HCT116 (cell line): Measurements from ENCODE around the gene DNMT1. TPM values are rescaled to one million over a fixed set of nuclear protein-coding genes. Genes with fewer than 3 reads are reported as not detected.

Experiments
- ATAC-seq: fragments of 200-7000 bp; cut with Tn5 transposase; 2 replicates; pipeline ENCODE4 v1.9.1; 2020; ENCODE audit warnings: mild to moderate bottlenecking, moderate library complexity
- BruUV-seq: library from RNA; stranded (reverse); fragments of 400-500 nt; replicated peaks from 2 replicates; lab custom pipeline; 2021; lab: Mats Ljungman, UMichigan
- CTCF ChIA-PET: fragments of 300-600 bp; sonication (Branson Sonifier 250); formaldehyde crosslinking; loops from one replicate; lab custom pipeline; 2021; ENCODE audit warnings: antibody characterized with exemption; lab: Charles Lee
- POLR2A ChIA-PET: fragments of 300-600, 350-600 bp; sonication (Branson Sonifier 250); formaldehyde crosslinking; loops from one replicate; lab custom pipeline; 2021; ENCODE audit warnings: antibody characterized with exemption; lab: Charles Lee
- RAD21 ChIA-PET, 2 experiments: fragments of 300-600 bp; sonication (Branson Sonifier 250); formaldehyde crosslinking; loops; one replicate each; lab custom pipeline; 2023; ENCODE audit warnings: low total read pairs in 2 of 2; ENCODE audit not compliant: uncharacterized antibody in 2 of 2, unreplicated experiment in 2 of 2, low non-redundant PET in 1 of 2; lab: Charles Lee
- DNase-seq: peaks from one replicate; pipeline ENCODE4 v3.0.0-alpha.2; 2010; ENCODE audit warnings: low read depth, low spot score
- H2AFZ ChIP-seq: fragments of 200-600 bp; shearing (Covaris generic), sonication (generic); 2 replicates; pipeline ENCODE4 v1.6.1; 2017; ENCODE audit warnings: low read depth, mixed run types, mixed read lengths, antibody characterized with exemption, low read length; ENCODE audit not compliant: poor library complexity, severe bottlenecking
- H3K27ac ChIP-seq: 2 replicates; pipeline ENCODE4 v1.5.1; 2012; ENCODE audit warnings: low read depth, low read length
- H3K27me3 ChIP-seq: fragments of 200-600 bp; sonication (generic); 2 replicates; pipeline ENCODE4 v1.6.1; 2016; ENCODE audit warnings: mixed run types, low read length, mixed read lengths; ENCODE audit not compliant: insufficient read depth
- H3K36me3 ChIP-seq, 2 experiments: fragments of 200-500 bp in 1 of 2; fragments of 200-600 bp in 1 of 2; sonication (Bioruptor generic) in 1 of 2; sonication (generic) in 1 of 2; 2 replicates each; pipeline versions ENCODE4 v1.5.1 to v1.6.1; 2014 to 2016; ENCODE audit warnings: low read length in 2 of 2, inconsistent platforms in 1 of 2, mixed read lengths in 1 of 2, mixed run types in 1 of 2; ENCODE audit not compliant: insufficient read depth in 2 of 2, control insufficient read depth in 1 of 2
- H3K4me1 ChIP-seq, 2 experiments: fragments of 200-600 bp in 1 of 2; sonication (generic) in 1 of 2; 2 replicates each; pipeline versions ENCODE4 v1.5.1 to v1.6.1; 2012 to 2017; ENCODE audit warnings: low read length in 2 of 2, inconsistent platforms in 1 of 2, mild to moderate bottlenecking in 1 of 2, mixed read lengths in 1 of 2, mixed run types in 1 of 2, moderate library complexity in 1 of 2; ENCODE audit not compliant: insufficient read depth in 2 of 2, control insufficient read depth in 1 of 2
- H3K4me2 ChIP-seq: fragments of 200-600 bp; sonication (generic); 2 replicates; pipeline ENCODE4 v1.6.1; 2017; ENCODE audit warnings: mixed run types, low read length, mixed read lengths
- H3K4me3 ChIP-seq, 2 experiments: fragments of 200-600 bp in 1 of 2; sonication (generic) in 1 of 2; replicated peaks in 1 of 2; 2 replicates each; pipeline ENCODE4 v1.5.1; 2011 to 2016; ENCODE audit warnings: low read length in 2 of 2, control low read depth in 1 of 2, low read depth in 1 of 2, mild to moderate bottlenecking in 1 of 2, mixed read lengths in 1 of 2, mixed run types in 1 of 2
- H3K79me2 ChIP-seq: fragments of 200-600 bp; sonication (generic); 2 replicates; pipeline ENCODE4 v1.6.1; 2017; ENCODE audit warnings: mild to moderate bottlenecking, mixed run types, low read length, moderate library complexity, mixed read lengths; ENCODE audit not compliant: insufficient read depth
- H3K9ac ChIP-seq: fragments of 200-600 bp; sonication (generic); 2 replicates; pipeline ENCODE4 v1.6.1; 2016; ENCODE audit warnings: low read length, mixed read lengths
- H3K9me2 ChIP-seq: fragments of 200-600 bp; sonication (generic), shearing (Covaris generic); 2 replicates; pipeline ENCODE4 v1.6.1; 2017; ENCODE audit warnings: mixed run types, mild to moderate bottlenecking, moderate library complexity; ENCODE audit not compliant: insufficient read depth
- H3K9me3 ChIP-seq, 2 experiments: fragments of 200-500 bp in 1 of 2; fragments of 200-600 bp in 1 of 2; sonication (Bioruptor generic) in 1 of 2; sonication (generic) in 1 of 2; 2 replicates each; pipeline ENCODE4 v1.6.1; 2014 to 2017; ENCODE audit warnings: low read length in 2 of 2, mixed read lengths in 2 of 2, inconsistent platforms in 1 of 2, low read depth in 1 of 2, mild to moderate bottlenecking in 1 of 2, mixed run types in 1 of 2, moderate library complexity in 1 of 2; ENCODE audit not compliant: control insufficient read depth in 1 of 2, insufficient read depth in 1 of 2
- H4K20me1 ChIP-seq: fragments of 200-600 bp; sonication (generic), shearing (Covaris generic); 2 replicates; pipeline ENCODE4 v1.6.1; 2017; ENCODE audit warnings: mixed run types, mild to moderate bottlenecking, moderate library complexity; ENCODE audit not compliant: insufficient read depth
- CBX3 ChIP-seq: IDR thresholded peaks from 2 replicates; pipeline ENCODE4 v1.6.1; 2012; ENCODE audit warnings: low read depth
- CEBPB ChIP-seq: IDR thresholded peaks from 2 replicates; pipeline ENCODE4 v1.6.1; 2012; ENCODE audit warnings: low read depth
- CTCF ChIP-seq, 3 experiments: fragments of 200-600 bp in 1 of 3; sonication (generic) in 1 of 3; IDR thresholded peaks in 2 of 3; conservative IDR thresholded peaks in 1 of 3; 2 replicates each; pipeline ENCODE4 v1.5.1; 2012 to 2017; ENCODE audit warnings: low read depth in 2 of 3, low read length in 2 of 3, antibody characterized with exemption in 1 of 3, borderline replicate concordance in 1 of 3, control low read depth in 1 of 3, mild to moderate bottlenecking in 1 of 3, mixed read lengths in 1 of 3, mixed run types in 1 of 3, moderate library complexity in 1 of 3; ENCODE audit not compliant: insufficient read depth in 1 of 3
- EGR1 ChIP-seq: IDR thresholded peaks from 2 replicates; pipeline ENCODE4 v1.6.1; 2012; ENCODE audit warnings: low read depth
- EZH2 ChIP-seq: fragments of 200-600 bp; sonication (generic); IDR thresholded peaks from 2 replicates; pipeline ENCODE4 v1.6.1; 2017; ENCODE audit warnings: antibody characterized with exemption, mixed run types
- EZH2phosphoT487 ChIP-seq: fragments of 200-600 bp; IDR thresholded peaks from 2 replicates; pipeline ENCODE4 v1.6.1; 2018; ENCODE audit warnings: antibody characterized with exemption, borderline replicate concordance
- FOSL1 ChIP-seq: IDR thresholded peaks from 2 replicates; pipeline ENCODE4 v1.6.1; 2012; ENCODE audit warnings: low read depth
- JUND ChIP-seq: IDR thresholded peaks from 2 replicates; pipeline ENCODE4 v1.6.1; 2012
- MAX ChIP-seq: IDR thresholded peaks from 2 replicates; pipeline ENCODE4 v1.6.1; 2012
- POLR2A ChIP-seq: IDR thresholded peaks from 2 replicates; pipeline ENCODE4 v1.7.0; 2011; ENCODE audit warnings: borderline replicate concordance; ENCODE audit not compliant: insufficient read depth, insufficient read length; ENCODE audit errors: extremely low read depth
- RAD21 ChIP-seq: IDR thresholded peaks from 2 replicates; pipeline ENCODE4 v1.6.1; 2012; ENCODE audit warnings: low read depth, mild to moderate bottlenecking
- REST ChIP-seq: IDR thresholded peaks from 2 replicates; pipeline ENCODE4 v1.6.1; 2012; ENCODE audit warnings: low read depth
- SIN3A ChIP-seq: IDR thresholded peaks from 2 replicates; pipeline ENCODE4 v1.6.1; 2012; ENCODE audit warnings: low read depth
- SP1 ChIP-seq: IDR thresholded peaks from 2 replicates; pipeline ENCODE4 v1.6.1; 2012; ENCODE audit warnings: low read depth
- SRF ChIP-seq: IDR thresholded peaks from 2 replicates; pipeline ENCODE4 v1.6.1; 2012; ENCODE audit warnings: low read depth
- TCF7L2 ChIP-seq: IDR thresholded peaks from 2 replicates; pipeline ENCODE4 v1.7.0; 2011; ENCODE audit warnings: borderline replicate concordance, inconsistent platforms; ENCODE audit not compliant: insufficient read depth, insufficient read length; ENCODE audit errors: extremely low read depth
- ZBTB33 ChIP-seq: IDR thresholded peaks from 2 replicates; pipeline ENCODE4 v1.6.1; 2011; ENCODE audit warnings: mild to moderate bottlenecking, low read length, moderate library complexity; ENCODE audit not compliant: insufficient replicate concordance; ENCODE audit errors: extremely low read depth
- ZFX ChIP-seq: fragments of 450-650 bp; IDR thresholded peaks from 2 replicates; pipeline ENCODE4 v1.6.1; 2017
- ZNF274 ChIP-seq: fragments of 200-500 bp; sonication (Bioruptor generic); IDR thresholded peaks from 2 replicates; pipeline ENCODE4 v1.6.1; 2014; ENCODE audit warnings: mild to moderate bottlenecking, low read depth, low read length, inconsistent platforms
- intact Hi-C: fragments of 100-400 bp; cut with micrococcal nuclease; formaldehyde crosslinking; loops from 2 replicates; pipeline ENCODE4 v1.10.0; 2022
- total RNA-seq: library from RNA; stranded (reverse); gene quantifications from one replicate; pipeline ENCODE4 v1.2.1, GENCODE V29; 2021; ENCODE audit not compliant: unreplicated experiment

Gene DNMT1
- total RNA-seq, 1 experiment from 2014 or later = 235 TPM

GRCh38 chr19:10149427-10149826, 45.3 kb downstream of the DNMT1 start:
- intact Hi-C loops = no loop called here
- BruUV-seq = no TSS peak
- Histone ChIP-seq H4K20me1 (no peaks in the 10 kb centered on the region), H3K4me2 (no peak overlapping the region), H3K9me3 (no peaks in the 10 kb centered on the region), H3K9me2 (no peaks in the 10 kb centered on the region), H3K4me3 (no peak overlapping the region), H3K9ac (no peak overlapping the region), H2AFZ (no peak overlapping the region), H3K27me3 (no peaks in the 10 kb centered on the region), H3K36me3 (peaks cover 62 to 74% of the 10 kb centered on the region in 2 experiments), H3K27ac (no peak overlapping the region), H3K79me2 (peaks cover 14% of the 10 kb centered on the region; the same call in 1 of the 2 replicates), H3K4me1 (no peaks in the 10 kb centered on the region)
- RAD21 ChIA-PET = no interaction called here
- POLR2A ChIA-PET = no interaction called here
- DNase-seq = no peak
- TF ChIP-seq SIN3A (no peak), CBX3 (no peak), REST (no peak), TCF7L2 (no peak), EZH2phosphoT487 (no peak), FOSL1 (no peak), RAD21 (no peak), EZH2 (no peak), POLR2A (no peak), MAX (no peak), ZNF274 (no peak), SP1 (no peak), CTCF (IDR thresholded peaks at IDR 0.05 in 2 of 3, conservative IDR thresholded peaks at IDR 0.05 in 1 of 3; ENCODE audit: borderline replicate concordance in 1 of 3, insufficient read depth in 1 of 3, low read depth in 2 of 3, low read length in 2 of 3) (no peak), SRF (no peak), JUND (no peak), ZBTB33 (no peak), ZFX (no peak), CEBPB (no peak), EGR1 (no peak)
- CTCF ChIA-PET = no interaction called here
- no peak for ATAC-seq
